Activated naive CD4-positive, alpha-beta T cell treated with anti-CD3 and anti-CD28 coated beads, Interleukin-2, amount 50 U/mL, for 72 hours (primary cell): ENCODE data around the gene ATG5. TPM values are rescaled to one million over a fixed set of nuclear protein-coding genes. Genes with fewer than 3 reads are reported as not detected.
"Not testable (repeated sequence)": the region's sequence is repeated elsewhere in the genome, so short reads cannot be mapped to it uniquely, and the experiment has no call there.

Experiments used
- ATAC-seq, 2 donors: fragments of 150-1000 bp; cut with Tn5 transposase; 2 replicates each; pipeline ENCODE4 v1.10.0; 2021; ENCODE audit warnings: mild to moderate bottlenecking in 2 of 2, moderate library complexity in 2 of 2
- DNase-seq, 2 donors: peaks; one replicate each; pipeline ENCODE4 v3.0.0; 2021 to 2022; ENCODE audit warnings: low spot score in 2 of 2
- H3K27ac Mint-ChIP-seq, 2 donors: one replicate each; pipeline ENCODE4 v1.8.0; 2022; ENCODE audit warnings: mild to moderate bottlenecking in 2 of 2, mixed read lengths in 2 of 2
- H3K36me3 Mint-ChIP-seq, 2 donors: one replicate each; pipeline ENCODE4 v1.8.0; 2022; ENCODE audit warnings: mixed read lengths in 2 of 2
- H3K9me3 Mint-ChIP-seq, 2 donors: one replicate each; pipeline ENCODE4 v1.8.0; 2022; ENCODE audit warnings: mixed read lengths in 2 of 2
- total RNA-seq, 2 donors: library from RNA; stranded (reverse); gene quantifications; one replicate each; pipeline ENCODE4 v1.2.3, GENCODE V29; 2022

Gene ATG5
- total RNA-seq, 2 donors from 2014 or later, result 23.5 to 28.2 TPM

- ATAC-seq, result no peak
- H3K9me3 Mint-ChIP-seq, result peaks cover 0 to 5% of the 10 kb centered on the region in 2 donors
These were observed 44.5 kb downstream of the ATG5 start for GRCh38 chr6:106281088-106281487.

GRCh38 chr6:106279179-106279578, 46.4 kb downstream of the ATG5 start:
- no peak overlapping the region for H3K27ac Mint-ChIP-seq
- DNase-seq (no peak), ATAC-seq (peak; percentile 55 to 80)
- H3K9me3 Mint-ChIP-seq, result no peaks in the 10 kb centered on the region
- H3K36me3 Mint-ChIP-seq, result peaks cover 9 to 14% of the 10 kb centered on the region in 2 donors

More at GRCh38 chr6:106281088-106281487, 44.5 kb downstream of the ATG5 start:
- Mint-ChIP-seq H3K27ac (no peak overlapping the region), H3K36me3 (peaks cover 9 to 17% of the 10 kb centered on the region in 2 donors)
- no peak for DNase-seq

- H3K9me3 Mint-ChIP-seq, result no peaks in the 10 kb centered on the region
- ATAC-seq, result peak in 1 of 2 donors; percentile 44
- peaks cover 9 to 14% of the 10 kb centered on the region in 2 donors for H3K36me3 Mint-ChIP-seq
- no peak overlapping the region for H3K27ac Mint-ChIP-seq
- no peak for DNase-seq
These were observed 49.9 kb downstream of the ATG5 start for GRCh38 chr6:106275692-106276091.

- ATAC-seq (peak in 1 of 2 donors; percentile 55), DNase-seq (no peak)
- H3K9me3 Mint-ChIP-seq, result no peaks in the 10 kb centered on the region
- no peak overlapping the region for H3K27ac Mint-ChIP-seq
- peaks cover 0 to 7% of the 10 kb centered on the region in 2 donors for H3K36me3 Mint-ChIP-seq
These were observed 52.5 kb downstream of the ATG5 start for GRCh38 chr6:106273087-106273486.

GRCh38 chr6:106272287-106272686, 53.3 kb downstream of the ATG5 start:
- Mint-ChIP-seq H3K9me3 (no peaks in the 10 kb centered on the region), H3K27ac (no peak overlapping the region), H3K36me3 (peaks cover under 1 to 14% of the 10 kb centered on the region in 2 donors)
- no peak for ATAC-seq
- no peak for DNase-seq

- no peak overlapping the region for H3K27ac Mint-ChIP-seq
These were observed 55.1 kb downstream of the ATG5 start for GRCh38 chr6:106270414-106270813.

GRCh38 chr6:106269268-106269919, 56.2 kb downstream of the ATG5 start:
- not testable (repeated sequence) for ATAC-seq, H3K27ac Mint-ChIP-seq, DNase-seq
- H3K36me3 Mint-ChIP-seq, result peaks cover 27 to 43% of the 10 kb centered on the region in 2 donors
- H3K9me3 Mint-ChIP-seq, result peaks cover 7 to 18% of the 10 kb centered on the region in 2 donors

More at GRCh38 chr6:106270414-106270813, 55.1 kb downstream of the ATG5 start:
- ATAC-seq (no peak), DNase-seq (no peak)
- H3K36me3 Mint-ChIP-seq, result peaks cover 18 to 33% of the 10 kb centered on the region in 2 donors
- peaks cover 6 to 10% of the 10 kb centered on the region in 2 donors for H3K9me3 Mint-ChIP-seq

GRCh38 chr6:106268500-106268899, 57.1 kb downstream of the ATG5 start:
- DNase-seq, ATAC-seq, H3K27ac Mint-ChIP-seq: not testable (repeated sequence)
- Mint-ChIP-seq H3K36me3 (peaks cover 27 to 48% of the 10 kb centered on the region in 2 donors), H3K9me3 (peaks cover 7 to 18% of the 10 kb centered on the region in 2 donors)

GRCh38 chr6:106264433-106264832, 61.1 kb downstream of the ATG5 start:
- DNase-seq, H3K27ac Mint-ChIP-seq, ATAC-seq: not testable (repeated sequence)
- H3K9me3 Mint-ChIP-seq, result peaks cover 7 to 18% of the 10 kb centered on the region in 2 donors
- H3K36me3 Mint-ChIP-seq, result peaks cover 27 to 48% of the 10 kb centered on the region in 2 donors

- not testable (repeated sequence) for H3K9me3 Mint-ChIP-seq, ATAC-seq, DNase-seq, H3K27ac Mint-ChIP-seq, H3K36me3 Mint-ChIP-seq
These were observed 65.8 kb downstream of the ATG5 start for GRCh38 chr6:106259748-106260147.

- DNase-seq, result no peak
- Mint-ChIP-seq H3K27ac (no peak overlapping the region), H3K9me3 (no peaks in the 10 kb centered on the region), H3K36me3 (no peaks in the 10 kb centered on the region)
- no peak for ATAC-seq
These were observed 66.8 kb downstream of the ATG5 start for GRCh38 chr6:106258726-106259125.

- no peak for ATAC-seq
- no peak for DNase-seq
- no peaks in the 10 kb centered on the region for H3K9me3 Mint-ChIP-seq
These were observed 68.4 kb downstream of the ATG5 start for GRCh38 chr6:106257195-106257594.

GRCh38 chr6:106256201-106256968, 69.2 kb downstream of the ATG5 start:
- ATAC-seq (no peak), DNase-seq (no peak)
- Mint-ChIP-seq H3K27ac (no peak overlapping the region), H3K9me3 (no peaks in the 10 kb centered on the region), H3K36me3 (no peaks in the 10 kb centered on the region)

More at GRCh38 chr6:106257195-106257594, 68.4 kb downstream of the ATG5 start:
- Mint-ChIP-seq H3K27ac (no peak overlapping the region), H3K36me3 (no peaks in the 10 kb centered on the region)

- no peak for ATAC-seq
- H3K27ac Mint-ChIP-seq, result no peak overlapping the region
- H3K9me3 Mint-ChIP-seq, result no peaks in the 10 kb centered on the region
- H3K36me3 Mint-ChIP-seq, result no peaks in the 10 kb centered on the region
- DNase-seq, result no peak
These were observed 70.3 kb downstream of the ATG5 start for GRCh38 chr6:106255306-106255705.

GRCh38 chr6:106254636-106255035, 70.9 kb downstream of the ATG5 start:
- Mint-ChIP-seq H3K36me3 (no peaks in the 10 kb centered on the region), H3K27ac (no peak overlapping the region), H3K9me3 (no peaks in the 10 kb centered on the region)
- DNase-seq (no peak), ATAC-seq (no peak)

GRCh38 chr6:106253731-106254130, 71.8 kb downstream of the ATG5 start:
- no peaks in the 10 kb centered on the region for H3K9me3 Mint-ChIP-seq
- H3K27ac Mint-ChIP-seq, result no peak overlapping the region
- no peak for ATAC-seq
- no peaks in the 10 kb centered on the region for H3K36me3 Mint-ChIP-seq
- DNase-seq, result no peak

GRCh38 chr6:106253172-106253571, 72.4 kb downstream of the ATG5 start:
- DNase-seq (no peak), ATAC-seq (no peak)
- Mint-ChIP-seq H3K27ac (no peak overlapping the region), H3K36me3 (peaks cover 0 to 4% of the 10 kb centered on the region in 2 donors), H3K9me3 (no peaks in the 10 kb centered on the region)
